HuH-7.5 (cell line): ENCODE data around the gene CHST11.
"Not testable (repeated sequence)": the region's sequence is repeated elsewhere in the genome, so short reads cannot be mapped to it uniquely, and the experiment has no call there.

Experiments used
- DNase-seq: peaks from one replicate; pipeline ENCODE4 v3.0.0; 2011; ENCODE audit warnings: low spot score

Gene CHST11

DNA sequence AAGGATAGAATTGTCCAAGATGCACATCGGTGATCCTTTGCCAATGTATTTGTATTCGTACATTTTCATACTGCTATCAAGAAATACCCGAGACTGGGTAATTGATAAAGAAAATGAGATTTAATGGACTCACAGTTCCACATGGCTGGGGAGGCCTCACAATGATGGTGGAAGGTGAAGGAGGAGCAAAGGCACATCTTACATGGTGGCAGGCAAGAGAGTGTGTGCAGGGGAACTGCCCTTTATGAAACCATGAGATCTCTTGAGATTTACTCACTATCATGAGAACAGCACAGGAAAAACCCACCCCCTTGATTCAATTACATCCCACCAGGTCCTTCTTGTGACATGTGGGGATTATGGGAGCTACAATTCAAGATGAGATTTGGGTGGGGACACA is 107.9 kb downstream of the CHST11 start:
- not testable (repeated sequence) for DNase-seq

DNA sequence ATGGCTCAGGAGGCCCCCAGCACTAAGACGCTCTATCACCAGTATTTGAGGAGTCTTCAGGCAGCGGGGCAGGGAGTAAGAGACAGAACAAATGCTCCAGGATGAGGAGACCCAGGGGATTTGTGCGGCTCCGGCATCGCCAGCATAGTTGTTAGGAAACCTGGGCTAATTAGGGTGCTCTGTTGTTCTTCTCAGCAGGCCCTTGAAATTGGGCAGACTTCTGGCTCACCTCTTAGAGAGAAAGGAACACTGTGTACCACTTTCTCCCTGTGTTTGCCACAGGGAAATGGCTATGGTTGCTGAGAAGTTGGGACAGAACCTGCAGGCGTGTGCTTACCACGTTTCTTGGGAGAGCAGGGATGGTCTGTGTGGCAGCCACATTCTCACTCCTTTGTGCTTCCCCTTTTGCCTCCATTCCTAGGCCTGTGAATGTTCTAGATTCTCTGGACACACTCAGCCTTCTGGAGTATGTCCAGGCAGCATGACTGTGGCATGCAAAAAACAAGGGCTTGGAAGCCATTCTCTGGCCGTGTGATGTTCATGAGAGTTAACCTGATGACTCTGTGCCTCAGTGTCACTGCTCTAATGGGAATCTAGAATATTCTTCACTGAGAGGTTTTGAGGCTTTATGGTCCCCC is 109.0 kb downstream of the CHST11 start:
- no peak for DNase-seq

DNA sequence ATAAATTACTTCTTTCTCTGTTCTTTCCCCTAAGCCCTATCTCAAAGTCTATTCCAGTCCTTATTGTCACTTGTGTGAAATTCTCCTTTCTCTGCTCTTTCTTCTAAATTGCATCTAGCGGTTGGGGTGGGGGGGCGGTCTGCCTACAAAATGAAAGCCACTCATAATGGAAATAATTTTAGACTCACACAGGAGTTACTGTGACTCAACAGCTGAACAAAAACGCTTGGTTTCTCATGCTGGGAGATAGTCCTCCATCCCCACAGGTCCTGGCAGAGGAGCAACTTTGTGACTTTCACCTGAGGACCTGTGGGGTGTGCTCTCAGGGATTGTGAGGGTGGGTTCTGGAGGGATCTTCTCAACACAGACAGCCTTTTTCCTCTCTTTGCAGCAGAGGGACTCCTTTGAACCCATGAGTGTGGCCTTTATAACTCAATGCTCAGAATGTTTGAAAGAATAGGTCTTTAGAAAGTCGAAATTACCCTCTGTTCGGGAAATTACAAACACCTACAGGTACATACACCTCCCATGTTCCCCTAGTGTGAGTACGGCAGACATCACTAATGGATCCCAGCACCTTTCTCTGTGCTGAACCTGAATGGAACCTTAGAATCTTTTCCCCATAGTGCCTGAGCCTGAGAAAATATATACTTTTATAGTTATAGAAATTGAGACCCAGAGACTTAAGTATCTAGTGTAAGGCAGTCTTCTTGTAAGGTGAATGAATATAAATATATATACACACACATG is 109.7 kb downstream of the CHST11 start:
- DNase-seq = no peak

DNA sequence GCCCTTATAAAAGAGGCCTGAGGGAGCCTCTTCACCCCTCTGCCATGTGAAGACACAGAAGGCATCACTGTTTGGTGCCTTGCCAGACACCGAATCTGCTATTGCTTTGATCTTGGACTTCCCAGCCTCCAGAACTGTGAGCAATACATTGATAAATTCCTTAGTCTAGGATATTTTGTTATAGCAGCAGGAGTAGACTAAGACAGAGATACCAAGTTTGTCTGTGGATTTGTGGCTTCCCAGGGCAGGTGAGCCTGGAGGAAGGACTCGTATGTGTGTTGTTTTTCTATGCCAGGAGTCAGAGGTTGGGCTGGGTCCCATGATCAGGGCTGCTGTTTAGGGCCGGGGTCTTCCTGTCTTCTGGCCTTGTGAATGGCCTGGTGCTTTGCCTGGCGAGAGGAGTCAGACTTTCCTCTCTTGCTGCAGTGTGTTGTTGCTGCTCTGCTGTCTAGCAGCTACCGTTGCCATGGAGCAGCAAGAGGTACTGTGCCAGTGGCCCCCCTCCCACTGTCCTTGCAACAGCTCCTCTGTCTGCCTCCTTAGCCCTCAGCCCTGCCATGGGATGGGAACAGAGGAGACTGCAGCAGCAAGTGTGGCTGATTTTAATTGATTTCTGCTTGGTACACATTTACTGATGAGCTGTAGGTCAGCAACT is 111.2 kb downstream of the CHST11 start:
- DNase-seq = no peak

DNA sequence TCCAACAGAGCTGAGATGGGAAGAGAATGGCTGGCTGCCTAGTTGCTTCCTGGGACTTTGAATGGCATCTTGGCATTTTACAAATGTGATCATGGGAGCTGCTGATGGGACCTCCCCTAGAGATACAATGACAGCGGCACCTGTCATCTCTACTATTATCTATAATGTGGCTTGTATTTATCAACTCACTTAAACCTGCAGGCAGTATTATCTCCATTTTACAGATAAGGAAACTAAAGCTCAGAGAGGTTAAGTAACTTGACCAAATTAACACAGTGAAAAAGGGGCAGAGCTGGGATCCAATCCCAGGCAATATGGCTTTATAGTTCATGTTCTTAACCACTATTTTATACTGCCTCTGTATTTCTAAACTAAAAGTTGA is 111.7 kb downstream of the CHST11 start:
- DNase-seq = no peak

DNA sequence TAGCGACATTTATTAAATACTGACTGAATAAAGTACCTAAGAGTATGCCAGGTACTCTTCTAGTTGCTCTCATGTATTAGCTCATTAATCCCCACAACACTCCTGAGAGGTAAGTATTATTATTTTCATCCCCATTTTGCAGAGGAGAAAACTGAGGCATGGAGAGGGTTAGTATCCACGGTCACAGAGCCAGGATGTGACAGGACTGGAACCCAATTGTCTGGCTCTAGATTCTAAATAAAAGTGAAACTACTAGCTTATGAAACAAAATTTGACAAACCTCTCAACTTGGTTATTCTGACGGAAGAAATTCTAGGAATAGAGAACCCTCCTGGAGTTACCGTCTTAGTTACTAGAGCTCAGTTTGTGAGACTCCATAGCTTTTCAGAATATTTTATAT is 112.2 kb downstream of the CHST11 start:
- no peak for DNase-seq

DNA sequence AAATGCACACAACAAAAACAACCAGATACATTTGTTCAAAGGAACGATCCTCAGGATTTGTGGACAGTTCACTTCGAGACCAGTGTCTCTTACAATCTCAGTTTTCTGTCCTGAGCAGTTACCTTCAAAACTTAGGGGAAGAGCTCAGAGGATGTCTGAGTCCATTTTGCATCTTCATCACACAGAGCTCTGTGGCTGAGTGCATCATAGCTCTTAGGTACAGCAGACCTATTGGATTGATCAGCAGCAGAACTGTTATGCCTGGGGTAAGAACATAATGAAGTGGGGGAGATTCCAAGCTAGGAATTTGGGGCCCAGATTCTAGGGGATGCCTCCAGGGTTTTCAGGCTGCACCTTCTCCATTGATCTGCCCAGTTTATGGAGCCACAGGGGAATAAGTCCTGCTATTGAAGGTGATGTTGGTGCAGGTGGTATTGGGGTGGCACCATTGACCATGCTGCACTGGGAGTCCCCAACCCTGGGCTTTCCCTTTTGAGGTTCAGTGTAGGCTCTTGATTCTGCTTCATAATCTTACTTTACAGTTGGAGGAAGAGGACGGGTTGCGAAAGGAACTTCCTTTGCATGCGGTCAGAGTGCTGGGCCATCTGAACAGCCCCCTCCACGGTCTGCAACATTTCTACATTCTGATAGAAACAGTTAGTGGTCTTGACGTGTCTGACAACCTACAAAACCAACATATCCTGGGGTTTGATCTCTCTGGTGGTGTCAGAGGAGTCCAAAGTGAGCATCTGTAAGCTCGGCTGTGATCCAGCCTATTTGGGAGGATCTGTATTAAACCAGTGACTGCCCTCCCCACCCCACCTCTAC is 112.8 kb downstream of the CHST11 start:
- no peak for DNase-seq

DNA sequence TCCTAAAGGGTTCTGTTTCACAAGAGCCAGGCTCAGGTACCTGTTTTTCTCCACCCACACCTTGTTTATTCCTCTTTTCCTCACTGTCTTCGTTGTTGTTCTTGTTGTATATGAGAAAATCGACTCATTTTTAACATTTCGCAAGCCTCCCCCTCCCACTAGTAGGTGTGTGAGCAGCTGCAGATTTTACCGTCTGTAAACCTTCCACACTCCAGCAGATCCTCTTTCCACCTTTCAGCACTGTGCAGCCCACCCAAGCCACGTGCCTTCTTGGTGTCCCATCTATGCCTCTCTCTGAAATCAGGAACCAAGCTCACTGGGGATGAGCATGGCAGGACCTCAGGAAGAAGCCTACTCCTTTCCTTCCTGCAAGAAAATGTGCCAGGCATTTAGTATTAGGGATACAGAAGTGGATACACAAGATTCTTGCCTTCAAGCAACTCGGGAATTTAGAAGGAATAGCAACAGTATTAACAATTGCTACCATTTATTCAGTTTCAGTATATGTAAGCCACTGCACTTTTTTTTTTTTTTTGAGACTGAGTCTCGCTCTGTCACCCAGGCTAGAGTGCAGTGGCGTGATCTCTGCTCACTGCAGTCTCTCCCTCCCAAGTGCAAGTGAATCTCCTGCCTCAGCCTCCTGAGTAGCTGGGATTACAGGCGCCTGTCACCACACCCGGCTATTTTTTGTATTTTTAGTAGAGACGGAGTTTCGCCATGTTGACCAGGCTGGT is 113.6 kb downstream of the CHST11 start:
- DNase-seq = no peak

DNA sequence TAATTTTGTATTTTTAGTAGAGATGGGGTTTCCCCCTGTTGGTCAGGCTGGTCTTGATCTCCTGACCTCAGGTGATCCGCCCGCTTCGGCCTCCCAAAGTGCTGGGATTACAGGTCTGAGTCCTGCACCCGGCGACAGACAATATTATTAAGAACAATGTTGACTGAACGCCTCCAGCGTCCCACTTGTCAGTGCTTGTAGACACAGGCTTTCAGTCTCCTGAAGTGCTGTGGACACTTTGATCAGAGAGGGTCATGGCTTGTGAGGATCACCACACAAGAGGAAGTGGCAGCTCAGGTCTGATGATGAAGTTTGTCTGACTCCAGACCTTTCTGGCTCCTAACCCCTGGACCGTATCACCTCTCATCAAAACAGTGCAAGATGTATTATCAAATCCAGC is 114.6 kb downstream of the CHST11 start:
- DNase-seq = no peak

DNA sequence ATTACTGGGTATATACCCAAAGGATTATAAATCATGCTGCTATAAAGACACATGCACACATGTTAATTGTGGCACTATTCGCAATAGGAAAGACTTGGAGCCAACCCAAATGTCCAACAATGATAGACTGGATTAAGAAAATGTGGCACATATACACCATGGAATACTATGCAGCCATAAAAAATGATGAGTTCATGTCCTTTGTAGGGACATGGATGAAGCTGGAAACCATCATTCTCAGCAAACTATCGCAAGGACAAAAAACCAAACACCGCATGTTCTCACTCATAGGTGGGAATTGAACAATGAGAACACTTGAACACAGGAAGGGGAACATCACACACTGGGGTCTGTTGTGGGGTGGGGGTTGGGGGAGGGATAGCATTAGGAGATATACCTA is 117.6 kb downstream of the CHST11 start:
- not testable (repeated sequence) for DNase-seq

DNA sequence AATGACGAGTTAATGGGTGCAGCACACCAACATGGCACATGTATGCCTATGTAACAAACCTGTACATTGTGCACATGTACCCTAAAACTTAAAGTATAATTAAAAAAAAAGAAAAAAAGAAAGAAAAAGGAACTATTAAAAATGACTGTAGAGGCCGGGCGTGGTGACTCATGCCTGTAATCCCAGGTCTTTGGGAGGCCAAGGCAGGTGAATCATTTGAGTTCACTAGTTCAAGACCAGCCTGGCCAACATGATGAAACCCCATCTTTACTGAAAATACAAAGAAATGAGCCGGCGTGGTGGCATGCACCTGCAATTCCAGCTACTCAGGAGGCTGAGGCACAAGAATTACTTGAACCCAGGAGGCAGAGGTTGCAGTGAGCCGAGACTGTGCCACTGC is 118.0 kb downstream of the CHST11 start:
- not testable (repeated sequence) for DNase-seq

DNA sequence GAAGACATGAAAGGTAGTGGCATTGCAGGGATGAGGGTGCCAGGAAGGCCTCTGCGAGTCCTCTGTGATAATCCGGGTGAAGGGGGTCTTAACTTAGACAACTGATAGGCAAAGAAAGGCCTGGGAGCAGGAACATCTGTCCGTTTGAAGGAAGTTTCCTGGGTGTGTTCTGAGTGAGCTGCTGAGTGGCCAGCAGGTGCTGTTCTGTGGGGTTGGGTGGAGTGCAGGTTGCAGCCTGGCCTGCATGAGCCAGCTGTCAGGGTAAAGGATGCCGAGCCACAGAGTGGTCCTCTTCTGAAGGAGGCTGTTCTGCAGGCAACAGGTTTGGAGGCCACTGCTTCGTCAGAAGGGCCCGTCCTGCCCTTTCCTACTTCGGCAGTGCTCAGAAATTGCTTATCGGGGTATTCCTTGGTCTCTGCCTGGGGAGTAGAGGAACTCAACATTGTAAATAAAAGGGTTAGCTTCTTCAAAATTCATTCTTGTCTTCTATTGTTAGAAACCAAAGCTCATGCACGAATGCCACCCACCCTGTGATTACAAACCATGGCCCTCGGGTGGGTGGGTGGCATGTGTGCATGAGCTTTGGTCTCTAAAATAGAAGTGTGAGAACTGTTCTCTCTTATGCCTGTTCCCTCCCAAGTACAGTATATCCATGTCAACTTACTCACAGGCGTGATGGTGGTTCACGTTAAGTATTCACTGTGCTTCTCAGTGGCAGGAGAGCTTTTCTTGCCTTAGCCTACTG is 118.9 kb downstream of the CHST11 start:
- DNase-seq = no peak

DNA sequence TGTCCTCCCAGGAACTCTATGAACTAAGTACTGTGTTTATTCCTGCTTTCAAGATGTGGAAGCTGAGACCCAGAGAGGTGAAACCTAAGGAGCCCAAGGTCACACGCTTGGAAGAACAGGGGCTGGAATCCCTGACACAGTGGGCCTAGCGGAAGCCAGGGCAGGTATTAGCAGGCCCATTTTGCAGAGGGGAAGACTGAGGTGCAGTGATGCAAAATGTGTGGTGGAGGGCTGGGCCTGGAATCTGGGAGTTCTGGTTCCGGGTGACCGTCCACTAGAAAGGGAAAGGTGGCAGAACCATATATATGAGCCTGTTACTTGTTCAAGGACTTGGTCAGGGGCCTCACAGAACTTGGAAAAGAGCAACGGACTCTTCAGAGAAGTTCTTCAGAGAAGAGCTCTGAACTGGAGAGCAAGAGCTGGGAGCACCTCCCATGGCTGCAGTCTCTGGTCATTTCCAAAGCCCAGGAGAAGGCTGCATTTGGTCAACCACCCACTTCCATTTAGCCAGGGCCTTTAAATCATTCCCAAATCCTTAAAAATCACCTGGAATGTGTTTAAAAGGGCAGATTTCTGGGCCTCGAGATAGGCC is 119.5 kb downstream of the CHST11 start:
- DNase-seq = no peak

DNA sequence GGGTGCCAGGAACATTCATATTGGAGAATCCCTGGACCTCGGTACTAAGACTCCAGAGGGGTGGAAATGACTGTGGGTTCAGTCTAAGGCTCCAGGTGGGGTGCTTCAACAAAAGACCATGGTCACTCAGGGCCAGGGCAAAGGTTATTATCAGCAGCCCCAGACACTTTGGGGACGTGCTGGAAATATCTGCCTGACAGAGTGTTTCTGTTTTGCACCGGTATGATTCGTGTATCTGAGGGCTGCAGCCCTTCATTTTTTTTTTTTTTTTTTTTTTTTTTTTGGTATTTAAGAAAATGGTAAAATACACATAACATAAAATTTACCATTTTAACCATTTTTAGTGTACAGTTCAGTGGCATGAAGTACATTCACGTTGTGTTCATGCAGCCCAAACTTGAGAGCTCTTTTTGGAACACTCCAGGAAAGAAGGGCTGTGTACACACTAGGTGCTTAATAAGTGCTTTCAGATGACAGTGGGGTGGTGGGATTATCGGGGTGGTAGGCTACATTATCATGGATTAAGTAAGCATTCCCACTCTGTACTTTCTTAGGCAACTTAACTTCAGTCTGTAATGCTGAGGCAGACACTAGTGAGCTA is 120.3 kb downstream of the CHST11 start:
- no peak for DNase-seq

DNA sequence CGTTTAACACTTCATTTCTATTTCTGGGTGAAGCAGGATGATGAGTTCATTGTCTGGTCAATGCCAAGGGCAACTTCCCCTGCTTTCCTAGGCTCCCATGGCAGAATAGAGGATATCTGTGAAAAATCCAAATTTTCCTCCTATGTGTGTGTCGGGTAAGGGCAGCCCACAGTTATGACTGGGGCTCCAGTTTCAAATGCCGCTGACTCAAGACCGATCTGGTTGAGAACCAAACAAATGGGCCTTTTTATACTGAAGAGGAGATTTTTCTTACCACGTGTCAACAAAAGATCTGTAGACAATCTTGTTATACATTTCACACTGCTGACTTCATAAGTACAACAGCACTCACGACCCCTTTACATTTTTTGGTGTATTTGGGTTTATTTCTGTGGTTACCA is 120.8 kb downstream of the CHST11 start:
- no peak for DNase-seq

DNA sequence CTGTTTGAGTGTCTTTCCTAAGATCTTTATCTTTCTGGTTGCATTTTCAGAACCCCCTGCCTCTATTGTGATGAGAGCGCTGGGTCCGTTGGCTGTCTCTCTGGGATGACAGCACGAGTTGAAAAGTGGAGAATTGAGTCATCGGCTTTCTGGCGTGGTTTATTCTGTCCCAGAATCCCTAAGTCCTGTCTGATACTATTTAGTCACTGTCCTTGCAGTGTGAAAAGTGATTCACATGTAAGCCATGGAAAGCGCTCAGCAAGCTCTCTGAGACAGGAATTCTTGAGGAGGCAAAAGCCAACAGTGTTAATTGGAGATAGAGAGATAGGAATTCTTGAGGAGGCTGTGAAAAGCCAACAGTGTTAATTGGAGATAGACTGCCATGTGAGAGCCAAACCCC is 121.7 kb downstream of the CHST11 start:
- DNase-seq = no peak

DNA sequence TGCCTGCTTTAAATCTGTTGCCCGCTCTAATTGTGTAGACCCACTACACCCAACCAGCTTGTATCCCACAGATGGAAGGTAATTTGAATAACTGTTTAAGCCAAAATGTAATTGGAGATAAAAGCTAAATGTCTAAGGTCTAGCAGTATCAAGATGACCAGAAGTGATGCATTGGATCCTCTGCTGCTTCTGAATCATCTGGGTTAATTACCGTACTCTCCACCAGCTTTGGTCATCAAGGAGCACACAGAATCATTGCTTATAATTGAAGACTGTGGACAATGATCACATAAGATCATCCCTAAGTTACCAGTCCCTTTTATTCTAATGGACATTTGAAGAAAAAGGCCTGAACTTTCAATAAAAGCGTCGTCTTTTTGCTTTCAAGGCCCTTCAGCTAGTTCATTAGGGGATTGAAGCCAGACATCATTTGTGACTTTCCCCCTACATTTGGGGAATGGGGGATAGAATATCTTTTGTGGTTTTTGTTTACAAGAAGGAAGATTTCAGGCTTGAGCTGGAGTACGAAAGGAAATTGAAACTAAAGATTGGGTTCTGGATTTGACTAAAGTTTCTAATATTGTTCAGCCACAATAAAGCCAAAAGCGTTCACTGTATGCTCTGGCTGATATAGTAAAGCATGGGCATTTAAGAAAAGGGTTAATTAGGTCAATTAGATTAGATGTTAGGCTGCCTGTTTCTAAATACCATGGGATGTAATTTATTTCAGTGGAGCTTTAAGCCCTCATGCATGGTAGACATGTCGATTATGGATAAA is 123.2 kb downstream of the CHST11 start:
- DNase-seq = no peak

DNA sequence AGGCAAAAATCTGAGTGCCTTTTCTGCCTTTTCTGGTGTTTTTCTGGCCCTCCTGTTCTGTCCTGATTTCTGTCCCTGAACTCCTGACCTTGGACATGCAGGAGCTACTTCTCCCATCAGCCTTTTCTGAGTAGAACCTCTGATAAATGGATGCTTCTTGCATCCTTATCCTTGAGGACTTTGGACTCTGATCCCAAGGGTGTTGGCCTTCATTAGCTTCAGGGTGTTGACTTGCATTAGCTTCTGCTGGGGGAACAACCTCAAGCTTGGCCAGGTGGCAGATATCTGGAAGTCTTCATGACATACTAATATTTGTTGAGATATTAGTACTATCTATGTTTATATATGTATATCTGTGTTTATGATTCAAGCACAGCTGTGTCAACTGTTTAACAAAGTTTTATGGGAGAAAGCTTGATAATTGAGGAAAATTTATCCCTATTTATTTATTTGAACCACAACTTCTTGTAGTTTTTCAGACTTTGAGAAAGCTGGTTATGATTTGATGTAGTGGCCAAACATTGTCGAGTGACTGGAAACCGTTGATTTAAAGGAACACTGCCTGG is 124.3 kb downstream of the CHST11 start:
- DNase-seq = no peak

DNA sequence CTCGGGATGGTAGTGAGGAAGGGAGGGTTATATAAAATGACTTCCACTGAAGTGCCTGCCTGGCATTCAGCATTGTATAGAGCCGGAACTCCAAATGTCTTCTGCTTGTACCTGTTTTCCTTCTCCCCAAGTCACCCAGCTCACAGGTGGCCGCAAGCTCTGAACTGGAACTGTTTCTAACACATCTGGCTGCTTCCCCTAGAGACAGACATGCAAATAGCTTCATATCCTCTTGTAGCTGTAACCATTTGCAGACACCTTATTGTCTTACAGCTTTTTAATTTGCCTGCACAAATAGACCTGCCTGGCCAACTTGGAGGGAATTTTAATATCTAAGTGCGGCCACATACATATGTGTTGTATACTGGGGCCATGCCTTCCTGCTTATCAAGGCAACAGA is 126.0 kb downstream of the CHST11 start:
- no peak for DNase-seq
